PC-3 (cell line): ENCODE measurements around the gene TMEM129.

Experiments
- CTCF ChIP-seq: fragments of 300-600 bp; sonication (generic); conservative IDR thresholded peaks from 2 replicates; pipeline ENCODE4 v1.5.1; 2017; ENCODE audit warnings: antibody characterized with exemption, low read depth, mild to moderate bottlenecking, low read length
- EZH2 ChIP-seq: fragments of 300-600 bp; sonication (generic); IDR thresholded peaks from one replicate; pipeline ENCODE4 v1.6.1; 2017; ENCODE audit warnings: antibody characterized with exemption, mild to moderate bottlenecking, low read length; ENCODE audit not compliant: unreplicated experiment

GRCh38 chr4:1744552-1744951 lies 23.4 kb upstream of the TMEM129 start:
- TF ChIP-seq CTCF (no peak), EZH2 (no peak)
